GM19328 (cell line): ENCODE measurements around the gene IL17RB.

ENCODE experiments used
- ATAC-seq: cut with Tn5 transposase; IDR thresholded peaks from one replicate; pipeline ENCODE4 v1.9.1; 2021; ENCODE audit warnings: mild to moderate bottlenecking, moderate library complexity; ENCODE audit not compliant: unreplicated experiment

Gene IL17RB

DNA sequence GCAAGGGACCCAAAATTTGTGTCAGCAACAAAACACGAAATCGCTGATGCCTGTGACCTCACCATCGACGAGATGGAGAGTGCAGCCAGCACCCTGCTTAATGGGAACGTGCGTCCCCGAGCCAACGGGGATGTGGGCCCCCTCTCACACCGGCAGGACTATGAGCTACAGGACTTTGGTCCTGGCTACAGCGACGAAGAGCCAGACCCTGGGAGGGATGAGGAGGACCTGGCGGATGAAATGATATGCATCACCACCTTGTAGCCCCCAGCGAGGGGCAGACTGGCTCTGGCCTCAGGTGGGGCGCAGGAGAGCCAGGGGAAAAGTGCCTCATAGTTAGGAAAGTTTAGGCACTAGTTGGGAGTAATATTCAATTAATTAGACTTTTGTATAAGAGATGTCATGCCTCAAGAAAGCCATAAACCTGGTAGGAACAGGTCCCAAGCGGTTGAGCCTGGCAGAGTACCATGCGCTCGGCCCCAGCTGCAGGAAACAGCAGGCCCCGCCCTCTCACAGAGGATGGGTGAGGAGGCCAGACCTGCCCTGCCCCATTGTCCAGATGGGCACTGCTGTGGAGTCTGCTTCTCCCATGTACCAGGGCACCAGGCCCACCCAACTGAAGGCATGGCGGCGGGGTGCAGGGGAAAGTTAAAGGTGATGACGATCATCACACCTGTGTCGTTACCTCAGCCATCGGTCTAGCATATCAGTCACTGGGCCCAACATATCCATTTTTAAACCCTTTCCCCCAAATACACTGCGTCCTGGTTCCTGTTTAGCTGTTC, 35.0 kb upstream of the IL17RB start:
- no peak for ATAC-seq

DNA sequence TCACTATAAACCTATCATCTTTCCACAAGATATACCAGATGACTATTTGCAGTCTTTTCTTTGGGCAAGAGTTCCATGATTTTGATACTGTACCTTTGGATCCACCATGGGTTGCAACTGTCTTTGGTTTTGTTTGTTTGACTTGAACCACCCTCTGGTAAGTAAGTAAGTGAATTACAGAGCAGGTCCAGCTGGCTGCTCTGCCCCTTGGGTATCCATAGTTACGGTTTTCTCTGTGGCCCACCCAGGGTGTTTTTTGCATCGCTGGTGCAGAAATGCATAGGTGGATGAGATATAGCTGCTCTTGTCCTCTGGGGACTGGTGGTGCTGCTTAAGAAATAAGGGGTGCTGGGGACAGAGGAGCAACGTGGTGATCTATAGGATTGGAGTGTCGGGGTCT, 33.9 kb upstream of the IL17RB start:
- no peak for ATAC-seq

DNA sequence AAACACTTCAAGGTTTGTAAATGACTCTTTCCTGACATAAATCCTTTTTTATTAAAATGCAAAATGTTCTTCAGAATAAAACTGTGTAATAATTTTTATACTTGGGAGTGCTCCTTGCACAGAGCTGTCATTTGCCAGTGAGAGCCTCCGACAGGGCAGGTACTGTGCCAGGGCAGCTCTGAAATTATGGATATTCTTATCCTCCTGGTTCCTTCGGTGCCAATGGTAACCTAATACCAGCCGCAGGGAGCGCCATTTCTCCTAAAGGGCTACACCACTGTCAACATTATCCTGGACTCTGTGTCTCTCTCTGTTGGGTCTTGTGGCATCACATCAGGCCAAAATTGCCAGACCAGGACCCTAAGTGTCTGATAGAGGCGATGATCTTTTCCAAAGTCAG, 33.1 kb upstream of the IL17RB start:
- ATAC-seq, result no peak

- no peak for ATAC-seq
Measured at GRCh38 chr3:53813876-53814275, 32.5 kb upstream of the IL17RB start.

DNA sequence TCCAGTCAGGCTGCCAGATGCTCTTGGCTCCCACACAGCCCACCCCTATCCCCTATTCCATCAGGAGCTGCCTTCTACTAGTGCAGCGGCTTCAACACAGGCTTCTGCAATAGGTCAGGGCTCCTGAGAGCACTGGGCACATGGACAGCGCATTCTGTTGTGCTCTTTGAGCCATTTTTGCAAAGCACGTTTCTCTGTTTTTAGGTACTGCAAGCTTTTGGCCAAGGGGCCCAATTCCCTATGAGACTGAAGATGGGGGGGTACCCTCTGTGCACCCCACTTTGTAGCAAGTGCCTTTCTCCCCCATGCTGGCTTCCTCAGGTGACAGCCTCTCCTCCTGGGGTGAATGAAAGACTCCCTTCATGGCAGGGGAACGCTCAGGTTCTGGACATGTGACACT, 31.3 kb upstream of the IL17RB start:
- ATAC-seq, result no peak

DNA sequence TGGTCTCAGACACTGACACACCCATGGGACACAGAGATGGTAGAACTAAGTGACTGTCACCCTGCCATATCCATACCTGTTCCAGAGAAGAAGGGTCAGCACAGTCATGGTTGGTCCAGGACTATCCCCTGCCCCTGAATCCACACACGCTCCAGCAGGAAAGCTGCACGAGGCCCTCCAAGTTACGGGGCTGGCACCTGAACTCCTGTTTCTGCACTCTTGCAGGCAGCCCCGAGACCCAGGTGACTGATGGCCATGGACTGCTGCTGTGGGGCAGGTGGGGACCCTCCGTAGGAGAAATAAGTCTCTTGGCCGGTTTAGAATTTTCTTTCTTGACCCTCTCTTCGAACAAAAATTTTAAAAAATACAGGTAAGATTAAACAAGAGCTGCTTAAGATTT, 30.7 kb upstream of the IL17RB start:
- no peak for ATAC-seq

DNA sequence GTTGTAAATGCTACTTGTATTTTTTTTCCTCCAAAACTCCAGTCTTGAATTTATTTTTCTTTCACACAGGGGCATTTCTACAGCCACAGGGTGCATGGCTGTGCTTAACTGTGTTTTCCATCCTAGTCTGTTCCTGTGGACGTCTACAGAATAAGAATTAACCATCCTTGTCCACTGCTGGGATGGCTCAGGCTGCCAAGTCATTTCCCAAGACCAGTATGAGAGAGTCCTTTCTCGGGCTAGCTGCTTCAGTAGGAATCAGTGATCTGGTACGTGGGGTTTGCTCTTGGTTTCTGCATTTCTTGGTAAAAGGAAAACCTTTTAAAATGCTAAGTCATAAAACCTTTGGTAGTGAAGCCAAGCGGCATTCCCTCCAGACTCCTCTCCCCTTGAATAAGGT, 29.9 kb upstream of the IL17RB start:
- no peak for ATAC-seq

DNA sequence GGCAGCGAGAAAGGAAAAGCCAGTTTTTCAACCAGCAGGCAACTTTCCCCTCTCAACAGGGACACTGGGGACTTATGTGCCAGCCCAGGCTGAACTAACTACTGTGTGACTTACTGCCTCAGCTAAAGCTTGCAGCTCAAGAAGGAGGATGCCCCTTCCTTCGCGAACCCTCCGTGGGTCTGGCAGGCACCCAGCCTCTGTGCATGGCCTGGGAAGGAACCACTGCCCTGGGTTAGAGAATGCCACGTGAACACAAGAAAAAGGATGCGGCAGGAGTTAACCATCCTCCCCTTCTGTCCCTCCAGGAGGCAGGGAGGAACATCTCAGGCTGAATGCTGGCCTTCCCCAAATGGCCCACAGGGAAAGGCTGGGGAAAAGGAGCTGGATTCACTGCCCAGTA, 29.2 kb upstream of the IL17RB start:
- ATAC-seq, result no peak

- ATAC-seq, result no peak
Measured at GRCh38 chr3:53817809-53818208, 28.6 kb upstream of the IL17RB start.

- no peak for ATAC-seq
Measured at GRCh38 chr3:53818221-53819162, 27.9 kb upstream of the IL17RB start.

DNA sequence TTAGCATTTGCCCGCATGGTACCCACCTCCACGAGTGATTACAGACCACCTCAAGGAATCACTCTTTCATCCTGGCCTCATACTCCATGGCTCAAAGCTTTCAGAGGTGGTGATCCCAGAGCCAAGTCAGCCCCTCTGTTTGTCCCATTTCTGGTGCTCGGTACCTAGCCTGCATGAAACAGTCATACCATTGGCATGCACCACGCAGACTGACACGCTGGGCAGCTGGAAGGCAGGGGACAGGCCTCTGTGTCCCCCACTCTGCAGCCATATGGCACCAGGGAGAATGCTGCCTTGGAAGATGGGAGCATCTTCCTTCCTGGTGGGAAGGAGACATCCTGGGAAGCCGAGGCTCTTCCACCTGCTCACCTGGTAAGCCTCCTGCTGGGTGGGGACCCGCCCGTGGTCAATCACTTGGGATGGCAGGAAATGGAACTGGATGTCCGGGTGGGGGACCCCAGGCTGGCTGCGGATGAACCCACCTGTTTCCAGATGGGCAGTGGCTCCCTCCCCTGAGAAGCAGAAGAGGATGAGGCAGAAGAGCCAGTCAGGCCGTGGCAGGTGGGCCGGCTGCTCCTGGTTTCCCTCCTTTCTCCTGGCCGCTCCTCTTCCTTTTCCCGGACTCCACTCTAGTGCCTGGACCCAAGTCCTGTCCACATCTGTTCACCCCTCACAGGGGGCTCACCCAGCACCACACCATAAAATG, 27.1 kb upstream of the IL17RB start:
- ATAC-seq, result no peak

GRCh38 chr3:53820084-53820483, 26.3 kb upstream of the IL17RB start:
- no peak for ATAC-seq

GRCh38 chr3:53820756-53821580, 25.4 kb upstream of the IL17RB start:
- ATAC-seq, result no peak

GRCh38 chr3:53821631-53822121, 24.7 kb upstream of the IL17RB start:
- ATAC-seq, result no peak

GRCh38 chr3:53822331-53822741, 24.0 kb upstream of the IL17RB start:
- ATAC-seq, result no peak

DNA sequence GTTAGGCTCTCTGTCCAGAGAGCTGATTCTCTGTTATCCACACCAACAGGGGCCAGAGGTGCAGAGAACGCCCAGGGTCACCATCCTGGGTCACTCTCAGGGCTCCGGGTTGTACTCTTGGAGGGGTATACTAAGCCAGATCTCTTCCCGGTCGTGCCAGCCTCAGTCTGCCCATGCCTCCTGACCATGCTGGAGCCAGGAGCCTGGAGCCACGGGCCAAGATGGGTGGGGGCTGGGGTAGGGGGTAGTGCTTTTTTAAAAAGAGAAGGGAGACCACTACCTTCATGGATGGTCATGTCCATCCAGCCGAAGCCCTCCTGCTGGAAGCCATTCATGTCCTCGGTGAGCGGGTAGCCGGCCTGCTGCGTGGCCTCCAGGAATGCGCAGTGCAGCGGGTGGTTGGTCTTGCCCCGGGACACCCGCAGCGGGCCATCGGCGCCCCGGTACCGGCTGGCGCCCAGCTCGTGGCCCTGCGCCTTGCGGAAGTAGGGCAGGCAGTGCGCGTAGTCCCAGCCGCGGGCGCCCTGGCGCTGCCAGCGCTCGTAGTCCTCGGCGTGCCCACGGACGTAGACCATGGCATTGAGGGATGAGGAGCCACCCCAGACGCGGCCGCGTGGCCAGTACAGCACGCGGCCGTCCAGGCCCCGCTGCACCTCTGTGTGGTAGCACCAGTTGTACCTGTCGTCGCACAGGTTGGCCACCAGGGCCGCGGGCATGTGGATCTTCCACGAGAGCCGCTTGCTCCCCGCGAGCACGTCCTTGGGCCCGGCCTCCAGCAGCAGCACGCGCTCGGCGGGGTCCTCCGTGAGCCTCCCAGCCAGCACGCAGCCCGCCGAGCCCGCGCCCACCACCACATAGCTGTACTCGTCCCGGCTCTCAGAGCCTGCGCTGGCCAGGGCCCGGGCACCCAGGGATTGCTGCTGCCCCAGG, 23.1 kb upstream of the IL17RB start:
- ATAC-seq, result no peak

DNA sequence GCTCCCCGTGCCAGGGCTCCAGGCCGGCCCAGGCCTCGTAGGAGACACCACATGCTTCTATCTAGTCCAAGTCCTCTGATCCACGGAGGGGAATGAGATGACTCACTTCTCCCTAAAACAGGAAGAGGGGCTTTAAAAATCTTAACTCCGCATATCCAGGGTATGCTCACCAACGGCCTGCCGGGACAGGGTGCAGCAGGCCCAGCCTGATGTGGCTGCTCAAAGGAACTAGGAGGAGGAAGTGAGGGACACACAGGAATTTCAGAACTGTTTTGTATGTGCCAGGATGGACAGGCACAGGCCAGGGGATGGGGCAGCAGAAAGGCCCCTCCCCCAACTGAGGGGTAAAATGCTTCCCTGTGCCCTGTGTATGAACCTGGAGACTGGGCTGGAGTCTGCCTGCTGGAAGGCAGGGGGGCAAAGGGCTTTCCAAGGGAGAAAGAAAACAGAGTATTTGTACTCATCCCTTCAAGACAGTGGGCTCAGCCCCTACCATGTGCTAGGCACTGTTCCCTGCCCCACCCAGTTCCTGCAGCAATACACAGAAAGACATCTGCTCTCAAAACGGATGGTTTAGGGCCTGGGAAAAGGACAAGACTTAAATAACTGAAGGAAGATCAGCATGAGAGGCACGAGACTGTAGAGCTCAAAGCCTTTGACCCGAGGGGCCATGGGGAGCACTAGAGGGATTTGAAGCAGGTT, 22.3 kb upstream of the IL17RB start:
- no peak for ATAC-seq

DNA sequence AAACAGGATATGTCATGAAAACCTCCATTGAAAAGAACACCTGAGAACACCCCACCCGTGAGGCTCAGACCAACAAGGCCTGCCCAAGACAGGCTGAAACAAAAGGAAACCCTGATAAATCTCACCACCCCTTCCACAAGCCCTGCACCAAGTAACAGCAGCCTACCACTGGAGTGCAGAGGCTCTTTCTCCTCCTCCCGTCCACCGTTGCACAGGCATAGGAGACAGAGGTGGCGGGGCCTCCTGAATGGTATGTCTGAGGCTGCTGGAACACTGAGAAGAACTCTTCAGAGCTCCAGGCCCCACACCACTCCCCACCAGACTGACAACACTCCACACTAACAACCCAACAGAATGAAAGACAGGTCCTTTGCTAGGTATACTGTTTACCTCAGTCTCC, 21.6 kb upstream of the IL17RB start:
- ATAC-seq, result no peak

DNA sequence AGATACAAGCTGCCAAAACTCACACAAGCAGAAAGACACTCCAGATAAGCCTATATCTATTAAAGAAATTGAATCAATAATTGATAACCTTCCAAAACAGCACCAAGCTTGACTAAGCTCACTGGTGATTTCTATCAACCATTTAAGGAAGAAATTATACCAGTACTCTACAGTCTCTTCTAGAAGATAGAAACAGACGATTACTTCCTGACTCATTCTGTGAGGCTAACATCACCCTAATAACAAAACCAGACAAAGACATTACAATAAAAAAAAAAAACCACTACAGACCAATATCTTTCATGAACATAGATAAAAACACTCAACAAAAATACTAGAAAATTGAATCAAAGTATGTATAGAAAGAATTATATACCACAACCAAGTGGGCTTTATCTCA, 20.3 kb upstream of the IL17RB start:
- no peak for ATAC-seq
